ENCODE results near the gene RITA1.

RITA1 gene

DNA sequence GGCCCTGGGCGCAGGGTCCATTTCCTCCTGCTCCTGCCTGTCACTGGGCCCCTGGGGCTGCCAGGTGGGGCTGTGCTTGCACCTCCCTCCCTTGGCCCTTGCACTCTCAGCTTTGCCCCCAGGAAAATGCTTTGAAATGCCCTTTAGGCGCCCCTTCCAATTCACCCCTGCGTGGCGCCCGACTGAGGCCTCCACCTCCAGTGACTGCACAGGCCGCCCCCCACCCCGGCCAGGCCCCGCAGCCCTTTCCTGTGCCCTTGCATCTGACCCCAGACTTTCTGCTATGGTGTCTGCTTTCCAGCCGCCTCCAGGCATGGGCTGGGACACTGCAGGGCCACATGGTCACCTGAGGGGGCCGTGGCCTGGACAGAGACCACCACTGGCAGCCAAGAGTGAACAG lies 17.7 kb upstream of the RITA1 start:
- H3K9ac ChIP-seq (ENCODE audit: low read depth, low read length), result no peak overlapping the region
- H3K27ac ChIP-seq (ENCODE audit: low read depth, low read length), result no peak overlapping the region
- no peaks in the 10 kb centered on the region for H3K9me3 ChIP-seq (ENCODE audit: control insufficient read depth, insufficient read depth, low read length)
- H3K4me3 ChIP-seq (ENCODE audit: low read depth, low read length), result no peak overlapping the region
- H3K36me3 ChIP-seq (ENCODE audit: control insufficient read depth, insufficient read depth, low read length), result peaks cover 93% of the 10 kb centered on the region
- no peaks in the 10 kb centered on the region for H3K4me1 ChIP-seq (ENCODE audit: control insufficient read depth, insufficient read depth, low read length)
- no peaks in the 10 kb centered on the region for H3K27me3 ChIP-seq (ENCODE audit: control insufficient read depth, insufficient read depth, low read length)

DNA sequence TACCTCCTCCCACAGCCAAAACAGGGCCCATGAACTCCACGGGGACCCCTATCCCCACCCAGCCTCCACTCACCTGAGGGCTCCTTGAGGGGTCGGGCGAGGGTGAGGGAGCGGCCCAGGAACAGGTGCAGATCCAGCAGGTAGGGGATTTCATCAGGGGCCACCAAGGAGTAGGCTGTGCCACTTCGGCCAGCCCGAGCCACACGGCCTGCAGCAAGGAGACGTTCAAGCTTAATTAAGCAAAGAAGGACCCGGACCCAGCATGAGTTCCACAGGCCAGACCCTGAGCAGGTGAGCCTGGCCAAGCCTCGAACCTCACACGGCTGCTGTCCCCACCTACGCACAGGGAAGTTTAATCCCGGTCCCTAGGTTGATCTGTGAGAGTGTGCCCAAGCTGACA lies 15.8 kb upstream of the RITA1 start:
- Histone ChIP-seq H3K9me3 (ENCODE audit: control insufficient read depth, insufficient read depth, low read length) (no peaks in the 10 kb centered on the region), H3K27ac (ENCODE audit: low read depth, low read length) (no peak overlapping the region), H3K36me3 (ENCODE audit: control insufficient read depth, insufficient read depth, low read length) (peaks cover 96% of the 10 kb centered on the region), H3K9ac (ENCODE audit: low read depth, low read length) (no peak overlapping the region), H3K4me3 (ENCODE audit: low read depth, low read length) (no peak overlapping the region), H3K27me3 (ENCODE audit: control insufficient read depth, insufficient read depth, low read length) (no peaks in the 10 kb centered on the region), H3K4me1 (ENCODE audit: control insufficient read depth, insufficient read depth, low read length) (no peaks in the 10 kb centered on the region)

DNA sequence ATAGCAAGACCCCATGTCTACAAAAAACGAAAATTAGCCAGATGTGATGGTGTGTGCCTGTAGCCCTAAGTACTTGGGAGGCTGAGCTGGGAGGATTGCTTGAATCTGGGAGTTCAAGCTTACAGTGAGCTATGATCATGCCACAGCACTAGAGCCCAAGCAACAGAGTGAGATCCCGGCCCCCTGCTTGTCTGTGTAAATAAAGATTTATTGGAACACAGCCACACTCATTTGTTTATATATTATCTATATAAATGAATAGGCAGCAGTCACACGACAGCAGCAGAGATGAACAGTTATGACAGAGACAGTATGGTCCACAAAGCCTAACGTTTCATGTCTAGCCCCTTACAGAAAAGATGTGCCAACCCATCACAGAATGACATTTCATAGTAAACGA lies 15.1 kb upstream of the RITA1 start:
- Histone ChIP-seq H3K36me3 (ENCODE audit: control insufficient read depth, insufficient read depth, low read length) (peaks cover 90% of the 10 kb centered on the region), H3K27me3 (ENCODE audit: control insufficient read depth, insufficient read depth, low read length) (no peaks in the 10 kb centered on the region), H3K9me3 (ENCODE audit: control insufficient read depth, insufficient read depth, low read length) (no peaks in the 10 kb centered on the region), H3K9ac (ENCODE audit: low read depth, low read length) (no peak overlapping the region), H3K4me3 (ENCODE audit: low read depth, low read length) (no peak overlapping the region), H3K4me1 (ENCODE audit: control insufficient read depth, insufficient read depth, low read length) (no peaks in the 10 kb centered on the region), H3K27ac (ENCODE audit: low read depth, low read length) (no peak overlapping the region)

DNA sequence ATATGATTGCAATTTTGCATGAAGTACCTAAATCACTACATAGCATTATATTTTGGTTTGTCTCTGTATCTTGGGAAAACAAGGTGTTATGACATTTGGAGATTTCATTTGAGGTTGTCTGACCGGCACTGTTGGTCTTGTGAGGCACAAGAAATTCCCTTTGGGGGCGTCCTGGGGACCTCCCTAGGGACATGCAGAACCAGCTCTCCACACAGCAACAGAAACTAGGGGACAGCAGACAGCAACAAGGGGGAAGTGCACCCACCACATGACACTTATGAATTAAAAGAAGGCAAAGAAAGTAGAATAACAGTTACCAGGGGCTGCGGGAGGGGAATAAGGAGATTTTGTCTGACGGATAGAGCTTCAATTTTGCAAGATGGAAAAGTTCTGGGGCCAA lies 14.6 kb upstream of the RITA1 start:
- Histone ChIP-seq H3K27ac (ENCODE audit: low read depth, low read length) (no peak overlapping the region), H3K36me3 (ENCODE audit: control insufficient read depth, insufficient read depth, low read length) (peaks cover 85% of the 10 kb centered on the region), H3K9me3 (ENCODE audit: control insufficient read depth, insufficient read depth, low read length) (no peaks in the 10 kb centered on the region), H3K4me1 (ENCODE audit: control insufficient read depth, insufficient read depth, low read length) (no peaks in the 10 kb centered on the region), H3K9ac (ENCODE audit: low read depth, low read length) (no peak overlapping the region), H3K4me3 (ENCODE audit: low read depth, low read length) (no peak overlapping the region), H3K27me3 (ENCODE audit: control insufficient read depth, insufficient read depth, low read length) (no peaks in the 10 kb centered on the region)

DNA sequence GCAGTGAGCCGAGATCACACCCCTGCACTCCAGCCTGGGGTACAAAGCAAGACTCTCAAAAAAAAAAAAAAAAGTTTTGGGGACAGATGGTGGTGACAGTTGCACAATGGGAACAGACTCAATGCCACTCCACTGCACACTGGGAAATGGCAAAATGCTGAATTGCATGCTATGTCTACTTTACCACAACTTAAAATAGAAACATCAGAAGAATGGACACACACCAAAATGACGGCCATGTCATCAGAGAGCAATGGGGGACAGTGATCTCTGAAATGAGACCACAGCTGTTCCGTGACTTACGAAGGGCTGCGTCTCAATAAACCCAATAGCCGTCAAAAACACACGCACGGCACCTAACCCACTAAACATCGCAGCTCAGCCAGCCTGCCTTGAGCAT lies 14.0 kb upstream of the RITA1 start:
- H3K36me3 ChIP-seq (ENCODE audit: control insufficient read depth, insufficient read depth, low read length), result peaks cover 82% of the 10 kb centered on the region
- no peaks in the 10 kb centered on the region for H3K9me3 ChIP-seq (ENCODE audit: control insufficient read depth, insufficient read depth, low read length)
- no peaks in the 10 kb centered on the region for H3K27me3 ChIP-seq (ENCODE audit: control insufficient read depth, insufficient read depth, low read length)
- H3K4me1 ChIP-seq (ENCODE audit: control insufficient read depth, insufficient read depth, low read length), result no peaks in the 10 kb centered on the region
- H3K27ac ChIP-seq (ENCODE audit: low read depth, low read length), result no peak overlapping the region
- H3K9ac ChIP-seq (ENCODE audit: low read depth, low read length), result no peak overlapping the region
- H3K4me3 ChIP-seq (ENCODE audit: low read depth, low read length), result no peak overlapping the region

DNA sequence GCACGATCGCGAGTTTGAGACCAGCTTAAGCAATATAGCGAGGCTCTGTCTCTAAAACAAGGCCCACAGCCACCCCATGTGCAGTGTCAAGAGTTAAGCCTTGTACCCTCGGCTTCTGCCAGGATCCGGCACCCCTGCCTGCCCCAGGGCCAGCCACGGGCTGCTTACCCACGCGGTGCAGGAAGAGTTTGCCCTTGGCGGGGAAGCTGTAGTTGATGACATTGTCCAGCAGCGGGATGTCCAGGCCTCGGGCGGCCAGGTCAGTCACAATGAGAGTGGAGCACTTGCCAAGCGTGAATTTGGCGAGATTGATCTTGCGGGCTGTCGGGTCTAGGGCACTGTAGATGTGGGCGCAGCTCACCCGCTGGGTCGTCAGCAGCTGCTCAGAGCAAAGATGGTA lies 13.3 kb upstream of the RITA1 start:
- no peaks in the 10 kb centered on the region for H3K27me3 ChIP-seq (ENCODE audit: control insufficient read depth, insufficient read depth, low read length)
- no peaks in the 10 kb centered on the region for H3K4me1 ChIP-seq (ENCODE audit: control insufficient read depth, insufficient read depth, low read length)
- H3K36me3 ChIP-seq (ENCODE audit: control insufficient read depth, insufficient read depth, low read length), result peaks cover 82% of the 10 kb centered on the region
- H3K9ac ChIP-seq (ENCODE audit: low read depth, low read length), result no peak overlapping the region
- H3K27ac ChIP-seq (ENCODE audit: low read depth, low read length), result no peak overlapping the region
- no peak overlapping the region for H3K4me3 ChIP-seq (ENCODE audit: low read depth, low read length)
- H3K9me3 ChIP-seq (ENCODE audit: control insufficient read depth, insufficient read depth, low read length), result no peaks in the 10 kb centered on the region

DNA sequence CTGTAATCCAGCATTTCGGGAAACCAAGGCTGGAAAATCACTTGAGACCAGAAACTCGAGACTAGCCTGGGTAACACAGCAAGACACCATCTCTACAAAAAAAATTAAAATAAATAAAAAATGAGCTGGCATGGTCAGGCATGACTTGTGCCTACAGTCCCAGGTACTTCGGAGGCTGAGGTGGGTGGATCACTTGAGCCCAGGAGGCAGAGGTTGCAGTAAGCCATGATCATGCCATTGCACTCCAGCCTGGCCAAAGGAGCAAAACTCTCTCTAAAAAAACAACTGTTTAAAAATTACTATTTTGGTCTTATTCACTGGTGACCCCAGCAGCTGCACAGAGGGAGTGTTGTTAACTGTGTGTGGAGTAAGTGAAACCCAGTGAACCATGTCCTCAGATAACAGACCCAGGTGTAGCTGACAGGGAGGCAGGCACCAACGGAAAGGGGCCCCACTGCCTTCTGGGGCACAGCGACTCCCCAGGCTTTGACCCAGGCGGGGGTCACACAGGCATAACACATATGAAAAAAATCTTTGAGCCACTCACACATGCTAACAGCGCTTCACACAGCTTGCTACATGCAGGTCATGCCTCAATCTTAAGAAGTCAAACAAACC lies 12.3 kb upstream of the RITA1 start:
- Histone ChIP-seq H3K27me3 (ENCODE audit: control insufficient read depth, insufficient read depth, low read length) (no peaks in the 10 kb centered on the region), H3K9ac (ENCODE audit: low read depth, low read length) (no peak overlapping the region), H3K27ac (ENCODE audit: low read depth, low read length) (no peak overlapping the region), H3K4me3 (ENCODE audit: low read depth, low read length) (no peak overlapping the region), H3K36me3 (ENCODE audit: control insufficient read depth, insufficient read depth, low read length) (peaks cover 82% of the 10 kb centered on the region), H3K9me3 (ENCODE audit: control insufficient read depth, insufficient read depth, low read length) (no peaks in the 10 kb centered on the region), H3K4me1 (ENCODE audit: control insufficient read depth, insufficient read depth, low read length) (no peaks in the 10 kb centered on the region)

DNA sequence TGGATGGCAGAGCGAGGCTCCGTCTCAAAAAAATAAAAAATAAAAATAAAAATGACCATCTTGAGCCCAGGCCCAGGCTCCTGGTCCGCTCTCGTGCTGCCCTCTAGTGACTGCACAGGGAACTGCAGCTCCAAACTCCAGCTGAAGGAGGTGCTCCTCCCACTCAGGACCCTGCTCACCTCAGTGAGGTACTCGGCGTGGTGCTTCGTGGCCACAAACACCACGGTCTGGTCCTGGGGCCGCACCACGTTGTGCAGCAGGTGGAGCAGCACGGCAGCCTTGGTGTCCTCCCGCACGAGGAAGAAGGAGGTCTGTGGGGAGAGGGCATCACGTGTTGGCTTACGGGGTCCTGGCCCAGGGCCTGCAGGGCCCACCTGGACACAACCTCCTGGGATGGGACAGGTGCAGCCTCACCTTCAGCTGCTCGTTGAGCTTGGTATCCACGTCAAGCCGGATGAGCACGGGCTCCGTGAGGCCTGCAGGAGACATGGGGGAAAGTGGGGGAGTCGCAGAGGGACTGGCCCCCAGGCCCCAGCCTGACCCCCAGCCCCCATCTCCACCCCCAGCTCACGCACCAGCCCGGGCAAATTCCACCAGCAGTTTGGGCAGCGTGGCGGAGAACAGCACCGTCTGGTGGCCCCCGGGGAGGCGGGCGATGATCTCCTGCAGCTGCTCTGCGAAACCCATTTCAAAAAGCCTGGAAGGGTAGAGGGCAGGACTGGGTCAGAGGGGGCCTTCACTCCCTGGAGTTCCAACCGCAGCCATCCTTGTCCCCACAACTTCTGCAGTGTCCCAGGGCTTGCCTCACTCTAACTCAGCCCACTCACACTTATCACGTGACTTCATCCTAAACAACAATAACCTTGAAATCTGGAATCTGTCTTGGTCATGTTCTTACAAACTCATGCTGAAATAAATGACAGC lies 10.8 kb upstream of the RITA1 start:
- no peaks in the 10 kb centered on the region for H3K27me3 ChIP-seq (ENCODE audit: control insufficient read depth, insufficient read depth, low read length)
- H3K4me1 ChIP-seq (ENCODE audit: control insufficient read depth, insufficient read depth, low read length), result no peaks in the 10 kb centered on the region
- no peak overlapping the region for H3K27ac ChIP-seq (ENCODE audit: low read depth, low read length)
- no peaks in the 10 kb centered on the region for H3K9me3 ChIP-seq (ENCODE audit: control insufficient read depth, insufficient read depth, low read length)
- peaks cover 84% of the 10 kb centered on the region for H3K36me3 ChIP-seq (ENCODE audit: control insufficient read depth, insufficient read depth, low read length)
- no peak overlapping the region for H3K4me3 ChIP-seq (ENCODE audit: low read depth, low read length)
- H3K9ac ChIP-seq (ENCODE audit: low read depth, low read length), result no peak overlapping the region

DNA sequence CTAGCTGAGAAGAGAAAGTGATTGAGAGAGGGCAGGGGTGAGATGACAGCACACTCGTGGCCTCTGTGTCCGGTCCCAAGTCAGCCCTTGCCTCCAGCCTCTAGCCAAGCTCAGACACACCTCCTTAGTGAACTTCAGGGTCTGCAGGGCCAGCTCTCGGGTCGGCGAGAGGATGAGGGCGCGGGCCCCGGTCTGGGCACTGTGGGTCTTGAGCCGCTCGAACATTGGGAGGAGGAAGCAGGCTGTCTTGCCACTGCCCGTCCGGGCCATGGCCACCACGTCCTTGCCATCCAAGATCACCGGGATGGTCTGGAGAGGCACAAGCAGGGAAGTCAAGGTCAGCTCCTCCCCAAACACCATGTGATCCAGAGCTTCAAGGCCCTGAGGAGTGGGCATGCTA lies 6.5 kb upstream of the RITA1 start:
- Histone ChIP-seq H3K4me3 (ENCODE audit: low read depth, low read length) (no peak overlapping the region), H3K9me3 (ENCODE audit: control insufficient read depth, insufficient read depth, low read length) (no peaks in the 10 kb centered on the region), H3K4me1 (ENCODE audit: control insufficient read depth, insufficient read depth, low read length) (no peaks in the 10 kb centered on the region), H3K9ac (ENCODE audit: low read depth, low read length) (no peak overlapping the region), H3K27ac (ENCODE audit: low read depth, low read length) (no peak overlapping the region), H3K36me3 (ENCODE audit: control insufficient read depth, insufficient read depth, low read length) (peaks cover 64% of the 10 kb centered on the region), H3K27me3 (ENCODE audit: control insufficient read depth, insufficient read depth, low read length) (no peaks in the 10 kb centered on the region)

DNA sequence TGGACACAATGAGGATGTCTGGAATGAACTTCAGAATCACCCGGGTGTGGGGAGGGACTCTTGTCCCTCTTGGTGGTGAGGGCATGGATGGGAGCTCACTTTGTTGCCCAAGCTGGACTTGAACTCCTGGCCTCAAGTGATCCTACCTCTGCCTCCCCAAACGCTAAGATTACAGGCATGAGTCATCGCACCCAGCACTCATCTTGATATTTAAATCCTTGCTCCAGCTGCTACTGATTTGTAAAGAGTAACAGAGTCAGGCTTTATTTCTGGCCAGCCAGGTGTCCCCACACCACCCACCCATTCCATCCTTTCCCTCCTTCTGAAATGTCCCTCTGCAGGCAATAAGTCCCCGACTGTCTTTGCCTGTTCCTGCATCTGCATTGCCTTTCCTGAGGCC lies 5.2 kb upstream of the RITA1 start:
- Histone ChIP-seq H3K36me3 (ENCODE audit: control insufficient read depth, insufficient read depth, low read length) (peaks cover 57% of the 10 kb centered on the region), H3K27ac (ENCODE audit: low read depth, low read length) (no peak overlapping the region), H3K4me3 (ENCODE audit: low read depth, low read length) (no peak overlapping the region), H3K9ac (ENCODE audit: low read depth, low read length) (no peak overlapping the region), H3K9me3 (ENCODE audit: control insufficient read depth, insufficient read depth, low read length) (no peaks in the 10 kb centered on the region), H3K27me3 (ENCODE audit: control insufficient read depth, insufficient read depth, low read length) (no peaks in the 10 kb centered on the region), H3K4me1 (ENCODE audit: control insufficient read depth, insufficient read depth, low read length) (no peaks in the 10 kb centered on the region)

DNA sequence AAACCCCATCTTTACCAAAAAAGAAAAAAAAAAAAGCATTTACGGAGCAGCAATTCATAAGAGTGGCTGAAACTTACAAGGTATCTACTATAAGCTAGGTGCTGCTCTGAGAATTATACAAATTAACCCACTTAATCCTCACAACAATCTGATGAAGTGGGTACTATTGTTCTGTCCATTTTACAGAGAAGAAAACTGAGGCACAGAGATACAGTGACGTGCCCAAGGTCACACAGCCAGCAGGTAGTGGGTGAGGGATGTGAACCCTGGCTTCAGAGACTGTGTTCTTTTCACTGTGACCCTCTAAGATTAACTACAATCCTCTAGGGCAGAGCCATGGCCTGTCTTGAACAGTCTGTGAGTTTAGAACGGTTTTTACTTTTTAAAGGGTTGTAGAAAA lies 3.5 kb upstream of the RITA1 start:
- H3K27ac ChIP-seq (ENCODE audit: low read depth, low read length), result no peak overlapping the region
- no peak overlapping the region for H3K4me3 ChIP-seq (ENCODE audit: low read depth, low read length)
- H3K9me3 ChIP-seq (ENCODE audit: control insufficient read depth, insufficient read depth, low read length), result no peaks in the 10 kb centered on the region
- no peak overlapping the region for H3K9ac ChIP-seq (ENCODE audit: low read depth, low read length)
- H3K27me3 ChIP-seq (ENCODE audit: control insufficient read depth, insufficient read depth, low read length), result no peaks in the 10 kb centered on the region
- 0 out of 2 replicates have a peak, but pooled peaks cover 3% of the 10 kb centered on the region for H3K4me1 ChIP-seq (ENCODE audit: control insufficient read depth, insufficient read depth, low read length)
- H3K36me3 ChIP-seq (ENCODE audit: control insufficient read depth, insufficient read depth, low read length), result peaks cover 52% of the 10 kb centered on the region
